NCI-H1417 (cell line): ENCODE results near the gene KLHL17.
"Not testable (repeated sequence)": the region's sequence is repeated elsewhere in the genome, so short reads cannot be mapped to it uniquely, and the experiment has no call there.

Source experiments
- DNase-seq, 3 experiments: peaks; one replicate each; lab custom pipeline; 2025; lab: John Stamatoyannopoulos, UW

The KLHL17 gene

GRCh38 chr1:936348-937264, 23.8 kb upstream of the KLHL17 start:
- DNase-seq = no peak

DNA sequence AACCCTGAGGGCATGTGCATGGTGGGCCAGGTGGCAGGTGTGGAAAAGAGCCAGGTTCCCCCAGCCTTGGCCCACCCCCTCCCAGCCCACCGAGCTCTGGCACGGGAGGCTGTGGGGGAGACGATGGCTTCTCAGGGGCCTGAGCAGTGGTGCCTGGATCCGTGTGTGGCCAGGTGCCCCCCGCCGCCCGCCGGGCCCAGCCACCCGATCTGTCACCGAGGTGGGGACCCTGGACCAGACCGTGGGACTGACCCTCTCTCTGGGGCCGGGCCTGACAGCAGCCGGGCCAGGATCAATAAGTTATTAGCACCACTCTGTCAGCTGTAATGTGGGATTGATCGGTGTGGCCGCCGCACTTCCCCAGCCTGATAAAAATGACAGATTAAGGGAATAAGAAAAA, 22.9 kb upstream of the KLHL17 start:
- no peak for DNase-seq

DNA sequence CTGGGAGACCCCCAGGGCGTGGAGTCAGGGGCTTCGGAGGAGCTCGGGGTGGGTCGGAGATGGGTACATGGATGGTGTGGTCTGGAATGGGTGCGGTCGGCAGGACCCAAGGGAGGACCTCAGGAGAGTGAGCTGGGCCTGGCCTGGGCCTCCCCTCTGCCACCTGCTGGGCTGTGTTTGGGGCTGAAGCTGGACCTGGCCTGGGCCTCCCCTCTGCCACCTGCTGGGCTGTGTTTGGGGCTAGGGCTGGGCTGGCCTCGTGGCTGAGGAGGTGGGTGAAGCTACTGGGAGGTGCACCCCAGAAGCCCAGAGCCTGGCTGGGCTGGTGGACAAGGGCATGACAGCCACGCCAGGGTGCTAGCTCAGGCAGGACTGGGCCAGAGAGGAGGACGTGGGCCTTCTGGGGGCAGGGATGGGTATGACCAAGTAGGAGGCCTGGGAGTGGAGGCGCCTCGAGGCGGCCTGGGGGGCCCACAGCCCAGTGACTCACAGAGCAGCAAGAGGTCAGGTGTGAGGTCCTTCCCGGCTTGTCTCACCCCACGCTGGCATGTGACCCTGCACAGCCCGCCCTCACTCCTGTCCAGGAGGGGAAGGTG, 22.2 kb upstream of the KLHL17 start:
- peak in 1 of 3 experiments; percentile 17 for DNase-seq

GRCh38 chr1:938711-939489, 21.5 kb upstream of the KLHL17 start:
- DNase-seq = no peak

DNA sequence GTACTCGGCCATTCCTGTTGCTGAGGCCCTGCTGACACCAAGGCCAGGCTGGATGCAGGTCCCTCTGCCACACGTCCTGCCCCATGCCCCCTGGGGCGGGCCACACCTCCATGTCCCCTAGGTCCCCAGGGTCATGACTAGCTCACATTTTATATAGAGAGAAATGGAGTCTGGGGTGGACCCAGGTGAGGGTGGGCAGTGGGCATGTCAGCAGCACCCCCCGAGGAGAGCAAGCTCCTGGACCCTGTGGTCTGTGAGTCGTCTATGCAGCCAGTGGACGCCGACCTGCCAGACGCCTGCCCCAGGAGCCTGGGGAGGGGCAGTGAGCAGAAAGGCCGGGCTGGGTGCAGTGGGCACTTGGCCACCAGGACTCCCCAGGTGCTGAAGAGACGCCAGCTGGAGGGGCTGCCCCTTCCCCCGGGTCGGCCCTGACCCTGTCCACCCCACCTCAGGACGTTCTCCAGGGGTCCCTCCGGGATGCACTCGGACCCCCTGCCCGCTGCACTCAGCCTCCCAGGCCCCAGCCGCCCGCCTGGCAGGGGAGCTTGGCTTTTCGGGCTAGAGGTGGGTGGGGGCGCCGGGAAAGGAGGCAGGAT, 20.8 kb upstream of the KLHL17 start:
- DNase-seq = no peak

GRCh38 chr1:940107-941014, 20.0 kb upstream of the KLHL17 start:
- peak; percentile 76 to 90 (median 89) for DNase-seq

DNA sequence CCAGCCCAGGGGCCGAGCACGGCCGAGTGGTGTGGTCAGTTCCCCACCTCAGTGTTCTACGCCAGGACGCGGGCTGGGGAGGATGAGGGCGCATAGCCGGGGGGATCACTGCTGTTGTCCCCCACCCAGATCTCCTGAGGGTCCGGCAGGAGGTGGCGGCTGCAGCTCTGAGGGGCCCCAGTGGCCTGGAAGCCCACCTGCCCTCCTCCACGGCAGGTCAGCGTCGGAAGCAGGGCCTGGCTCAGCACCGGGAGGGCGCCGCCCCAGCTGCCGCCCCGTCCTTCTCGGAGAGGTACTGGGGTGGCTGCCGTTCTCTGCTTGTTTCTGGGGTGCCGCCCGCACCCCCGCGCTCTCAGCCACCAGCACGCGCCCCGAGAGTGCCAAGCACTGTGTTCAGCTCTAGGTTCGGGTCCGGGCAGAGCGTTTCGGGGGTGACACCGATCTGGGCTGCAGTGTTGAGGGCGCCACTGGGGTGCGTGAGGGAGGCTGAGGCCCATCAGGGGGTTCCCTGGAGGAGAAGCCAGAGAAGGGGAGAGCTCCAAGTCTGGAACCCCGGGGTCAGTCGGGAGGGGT, 19.3 kb upstream of the KLHL17 start:
- DNase-seq = peak in 1 of 3 experiments; percentile 66

- DNase-seq = peak; percentile 89 to 96 (median 94)
Measured at GRCh38 chr1:941588-942383, 18.6 kb upstream of the KLHL17 start.

DNA sequence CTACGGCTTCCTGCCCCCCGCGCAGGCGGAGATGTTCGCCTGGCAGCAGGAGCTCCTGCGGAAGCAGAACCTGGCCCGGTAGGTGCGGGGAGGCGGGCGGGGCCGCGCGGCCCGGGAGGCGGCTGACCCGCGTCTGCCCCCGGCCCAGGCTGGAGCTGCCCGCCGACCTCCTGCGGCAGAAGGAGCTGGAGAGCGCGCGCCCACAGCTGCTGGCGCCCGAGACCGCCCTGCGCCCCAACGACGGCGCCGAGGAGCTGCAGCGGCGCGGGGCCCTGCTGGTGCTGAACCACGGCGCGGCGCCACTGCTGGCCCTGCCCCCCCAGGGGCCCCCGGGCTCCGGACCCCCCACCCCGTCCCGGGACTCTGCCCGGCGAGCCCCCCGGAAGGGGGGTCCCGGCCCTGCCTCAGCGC, 18.0 kb upstream of the KLHL17 start:
- DNase-seq = peak; percentile 40 to 83 (median 81)

GRCh38 chr1:942864-943533, 17.4 kb upstream of the KLHL17 start:
- peak in 2 of 3 experiments; percentile 59 to 76 for DNase-seq

DNA sequence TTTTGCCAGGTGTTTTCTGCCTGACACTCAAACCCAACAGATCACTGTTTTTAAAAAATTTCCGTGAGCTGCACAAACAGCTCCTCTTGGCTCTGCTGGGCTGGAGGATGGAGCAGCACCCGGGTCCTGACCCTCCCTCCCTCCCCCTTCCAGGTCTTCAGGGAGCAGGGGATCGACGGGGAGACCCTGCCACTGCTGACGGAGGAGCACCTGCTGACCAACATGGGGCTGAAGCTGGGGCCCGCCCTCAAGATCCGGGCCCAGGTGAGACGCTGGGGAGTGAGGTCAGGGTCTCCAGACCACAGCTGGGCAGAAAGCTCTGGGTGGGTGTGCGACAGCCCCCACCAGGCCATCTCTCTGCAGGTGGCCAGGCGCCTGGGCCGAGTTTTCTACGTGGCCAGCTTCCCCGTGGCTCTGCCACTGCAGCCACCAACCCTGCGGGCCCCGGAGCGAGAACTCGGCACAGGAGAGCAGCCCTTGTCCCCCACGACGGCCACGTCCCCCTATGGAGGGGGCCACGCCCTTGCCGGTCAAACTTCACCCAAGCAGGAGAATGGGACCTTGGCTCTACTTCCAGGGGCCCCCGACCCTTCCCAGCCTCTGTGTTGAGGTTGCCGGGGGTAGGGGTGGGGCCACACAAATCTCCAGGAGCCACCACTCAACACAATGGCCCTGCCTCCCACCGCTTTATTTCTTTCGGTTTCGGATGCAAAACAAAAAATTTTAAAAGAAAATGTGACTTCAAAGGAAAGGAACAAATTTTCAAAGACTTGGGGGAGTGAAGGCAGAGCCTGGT, 16.6 kb upstream of the KLHL17 start:
- DNase-seq = no peak

DNA sequence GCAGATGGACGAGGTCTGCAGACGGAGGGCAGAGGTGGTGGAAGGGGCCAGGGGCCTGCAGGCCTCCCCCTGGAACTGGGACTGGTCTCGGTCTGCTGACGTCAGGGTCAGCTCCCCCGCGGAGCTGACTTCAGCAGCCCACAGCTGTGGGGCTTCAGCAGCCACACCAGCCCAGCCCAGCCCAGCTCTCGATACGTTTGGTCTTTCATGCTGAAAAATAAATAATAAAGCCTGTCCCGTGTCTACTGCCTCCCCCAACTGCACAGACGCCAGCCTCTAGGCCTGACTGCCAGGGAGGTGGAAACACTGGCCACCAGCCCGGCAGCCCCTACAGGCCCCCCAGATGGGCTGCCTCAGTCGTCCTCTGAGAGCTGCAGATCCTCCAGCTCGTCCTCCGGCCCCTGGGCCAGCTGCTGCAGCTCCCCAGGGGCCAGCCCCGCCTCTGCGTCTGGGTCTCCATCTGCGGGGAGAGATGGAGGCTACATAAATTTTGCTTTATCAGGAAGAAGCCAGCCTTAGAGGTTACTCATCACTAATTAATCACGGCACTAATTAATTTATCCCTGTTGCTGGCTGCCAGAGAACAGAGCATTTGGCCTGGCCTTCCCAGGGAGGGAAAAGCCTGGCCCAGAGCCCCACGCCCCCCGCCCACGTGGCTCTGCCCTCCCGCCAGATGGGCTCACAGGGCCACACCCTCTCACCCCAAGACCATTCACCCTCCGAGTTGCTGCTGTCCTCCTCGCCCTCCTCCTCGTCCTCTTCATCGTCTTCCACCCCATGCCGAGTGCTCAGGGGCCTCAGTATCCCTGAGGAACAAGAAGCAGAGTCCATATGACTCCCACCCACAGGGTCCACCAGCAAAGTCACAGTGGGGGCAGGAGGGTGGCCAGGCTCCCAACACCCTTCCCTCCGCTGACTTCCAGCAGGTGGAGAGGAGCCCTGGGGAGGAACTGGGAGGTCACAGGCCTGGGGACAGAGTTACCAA, 15.8 kb upstream of the KLHL17 start:
- DNase-seq = peak in 1 of 3 experiments; percentile 47

DNA sequence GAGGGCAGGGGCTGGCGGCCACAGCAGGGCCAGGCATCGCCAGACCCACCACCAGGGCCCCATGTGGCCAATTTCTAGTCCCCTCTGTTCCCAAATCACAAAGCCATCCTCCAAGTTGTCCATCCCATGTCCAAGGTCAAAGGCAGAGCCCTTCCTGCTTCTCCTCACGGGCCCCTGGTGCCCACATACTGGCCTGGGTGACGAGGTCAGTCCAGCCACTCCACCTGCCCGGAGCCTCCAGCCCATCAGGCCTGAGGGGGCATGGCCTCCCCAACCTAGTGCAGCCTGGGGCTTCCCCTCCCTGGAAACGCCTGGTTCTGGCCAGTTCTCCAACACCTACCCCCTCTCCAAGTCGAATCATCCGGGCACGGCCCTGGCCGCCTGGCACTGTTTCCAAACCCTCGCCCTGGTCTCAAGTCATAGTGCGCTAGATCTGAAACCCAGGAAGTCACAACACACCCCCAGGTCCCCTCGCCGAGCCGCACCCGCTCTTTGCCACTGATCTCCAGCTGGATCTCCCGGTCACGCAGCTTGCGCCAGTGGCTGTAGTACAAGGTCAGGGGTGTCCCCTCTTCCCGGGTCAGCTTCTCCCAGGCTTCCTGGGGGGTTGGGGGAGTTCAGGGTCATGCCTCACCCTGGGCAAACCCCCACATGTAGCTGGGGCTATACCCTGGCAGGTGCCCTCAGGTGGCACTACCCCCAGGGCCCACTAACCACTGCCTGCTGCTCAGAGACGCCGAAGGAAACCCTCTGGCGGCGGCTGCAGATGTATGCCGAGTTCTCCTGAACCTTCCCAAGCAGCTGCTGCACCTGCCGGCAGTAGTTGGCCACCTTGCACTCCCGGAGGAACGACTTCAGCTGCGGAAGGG, 14.5 kb upstream of the KLHL17 start:
- DNase-seq = no peak

- not testable (repeated sequence) for DNase-seq
Measured at GRCh38 chr1:946811-947210, 13.6 kb upstream of the KLHL17 start.

DNA sequence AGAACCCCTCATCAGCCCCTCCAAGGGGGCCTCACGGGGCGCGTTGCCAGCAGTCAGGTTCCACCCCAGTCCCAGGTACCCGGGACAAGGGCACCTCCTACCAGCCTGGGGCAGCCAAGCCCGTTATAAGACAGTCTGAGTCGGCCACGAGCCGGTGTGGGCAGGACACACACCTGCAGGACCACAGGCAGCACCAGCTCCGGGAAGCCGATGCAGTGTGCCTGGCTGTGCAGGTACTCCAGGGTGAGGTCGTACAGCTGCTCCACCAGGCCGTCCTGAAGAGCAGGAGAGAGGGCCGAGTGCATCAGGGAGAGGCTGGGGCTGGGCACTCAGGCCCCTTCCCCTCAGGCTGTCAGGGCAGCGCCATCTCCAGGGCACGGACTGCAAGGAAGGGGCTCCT, 12.4 kb upstream of the KLHL17 start:
- DNase-seq = no peak

DNA sequence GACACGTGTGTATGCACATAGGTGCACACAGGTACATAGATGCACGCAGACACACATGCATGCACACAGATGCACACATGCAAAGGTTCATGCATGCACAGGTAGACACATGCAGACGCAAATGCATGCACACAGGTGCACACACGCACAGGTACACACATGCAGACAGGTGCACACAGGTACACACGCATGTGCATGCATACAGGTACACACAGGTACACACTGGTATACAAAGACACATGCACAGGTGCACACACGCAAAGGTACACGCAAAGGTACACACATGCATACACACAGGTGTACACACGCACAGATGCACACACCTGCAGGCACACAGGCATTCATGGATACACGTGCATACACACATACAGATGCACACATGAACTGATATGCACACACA, 10.1 kb upstream of the KLHL17 start:
- no peak for DNase-seq
